GM20431 (cell line): ENCODE measurements around the gene CALML3.
"Not testable (repeated sequence)": the region's sequence is repeated elsewhere in the genome, so short reads cannot be mapped to it uniquely, and the experiment has no call there.

Experiments
- in situ Hi-C: fragments of 300-500 bp; cut with MseI, MboI; formaldehyde crosslinking; loops from one replicate; pipeline ENCODE4 v1.15.0; 2020; ENCODE audit warnings: low sequenced_read_pairs; ENCODE audit not compliant: unreplicated experiment

CALML3 gene

GRCh38 chr10:5551531-5552375 lies 27.0 kb downstream of the CALML3 start:
- in situ Hi-C loops, result no loop called here

- in situ Hi-C loops, result no loop called here
Measured at GRCh38 chr10:5552376-5553321, 27.9 kb downstream of the CALML3 start.

DNA sequence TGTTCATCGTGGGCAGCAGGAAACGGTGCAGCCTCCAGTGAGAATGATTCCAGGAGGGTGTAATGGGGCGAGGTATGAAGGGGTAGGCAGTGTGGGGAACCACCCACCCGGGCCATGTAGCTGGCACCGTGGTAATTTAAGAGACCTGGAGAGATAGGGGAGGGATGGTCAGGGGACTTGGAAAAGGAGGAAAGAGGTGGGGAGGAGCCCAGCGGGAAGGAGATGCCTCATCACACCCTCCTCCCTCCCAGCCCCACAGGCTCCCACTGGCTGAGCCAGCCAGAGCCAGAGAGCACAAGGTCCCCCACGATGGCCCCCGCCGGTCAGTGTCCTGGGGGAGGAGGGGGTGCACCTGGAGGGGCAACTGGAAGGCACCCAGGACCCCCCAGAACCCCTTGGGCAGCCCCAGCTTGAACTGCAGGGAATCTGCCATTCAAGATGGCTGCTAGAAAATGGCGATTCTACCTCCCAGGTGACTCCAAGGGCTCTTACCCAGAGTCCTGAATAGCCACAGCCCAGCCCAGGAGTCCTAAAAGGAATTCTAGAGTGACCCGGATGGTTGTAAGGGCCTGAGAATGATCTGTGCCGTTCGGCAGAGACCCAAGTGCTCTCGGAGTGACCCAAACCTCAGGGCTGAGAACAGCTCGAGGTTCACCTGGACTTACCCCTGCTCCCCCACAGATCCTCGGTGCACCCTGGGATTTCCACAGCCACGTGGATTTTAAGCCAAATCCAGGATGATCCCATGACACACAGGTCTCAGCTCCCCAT lies 28.8 kb downstream of the CALML3 start:
- in situ Hi-C loops, result no loop called here

DNA sequence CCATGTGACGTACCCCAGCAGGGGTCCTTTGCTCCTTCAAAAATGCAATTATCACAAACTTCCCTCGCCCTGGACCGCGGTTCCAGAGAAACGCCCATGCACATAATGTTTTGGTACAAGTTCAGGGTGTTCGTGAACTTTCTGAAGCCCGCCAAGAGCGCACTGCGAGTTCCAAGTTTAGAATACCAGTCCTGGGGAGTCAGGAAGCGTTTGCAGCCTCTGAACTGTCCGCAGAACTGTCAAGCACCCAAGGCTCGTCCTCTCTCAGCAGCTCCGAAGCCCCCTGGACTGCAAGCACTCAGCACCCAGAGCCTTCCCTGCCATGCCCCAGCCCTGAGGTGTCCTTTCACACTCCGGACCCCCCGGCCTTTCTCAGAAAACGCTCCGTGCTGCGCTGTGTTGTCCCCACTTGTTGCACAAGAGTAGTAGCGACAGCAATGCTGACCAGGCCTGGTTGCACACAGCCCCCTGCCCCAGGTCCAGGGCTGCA lies 30.3 kb downstream of the CALML3 start:
- in situ Hi-C loops, result no loop called here

DNA sequence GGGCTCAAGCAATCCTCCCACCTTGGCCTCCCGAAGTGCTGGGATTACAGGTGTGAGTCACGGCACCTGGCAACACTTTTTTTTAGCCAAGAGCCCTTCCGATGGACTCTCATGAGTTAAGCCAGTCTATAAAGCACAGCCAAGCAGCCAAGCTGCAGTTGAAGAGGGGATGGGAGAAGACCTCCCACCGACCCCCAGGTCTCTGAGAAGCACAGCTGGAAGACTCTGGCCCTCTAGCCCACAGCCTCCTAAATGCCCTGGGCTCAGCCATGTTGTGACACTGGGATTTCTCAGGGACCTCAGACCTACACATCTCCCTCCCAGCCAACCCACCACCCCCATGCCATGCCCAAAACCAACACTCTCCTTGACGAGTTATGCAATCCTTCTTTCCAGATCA lies 31.1 kb downstream of the CALML3 start:
- in situ Hi-C loops, result no loop called here

DNA sequence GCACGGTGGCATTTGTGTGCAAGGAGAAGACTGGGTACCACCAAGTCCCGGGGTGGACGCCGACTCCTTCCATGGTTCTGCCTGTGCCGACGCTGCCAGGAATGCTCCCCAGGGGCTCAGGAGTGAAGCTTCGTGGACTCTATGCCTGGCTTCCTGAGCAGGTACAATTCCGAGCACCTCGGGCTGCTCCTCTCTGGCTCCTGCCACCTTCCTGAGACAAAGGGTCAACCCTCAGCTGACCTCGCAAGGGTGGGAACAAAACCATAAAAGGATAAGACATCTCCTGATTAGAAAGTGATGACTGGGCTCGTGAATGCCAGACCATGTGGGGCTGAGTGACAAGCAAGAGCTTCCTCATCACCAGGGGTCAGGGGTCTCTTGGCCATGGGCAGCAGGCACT lies 31.8 kb downstream of the CALML3 start:
- in situ Hi-C loops, result no loop called here

GRCh38 chr10:5557040-5557721 lies 32.4 kb downstream of the CALML3 start:
- in situ Hi-C loops, result no loop called here

GRCh38 chr10:5557799-5558771 lies 33.3 kb downstream of the CALML3 start:
- in situ Hi-C loops, result no loop called here

DNA sequence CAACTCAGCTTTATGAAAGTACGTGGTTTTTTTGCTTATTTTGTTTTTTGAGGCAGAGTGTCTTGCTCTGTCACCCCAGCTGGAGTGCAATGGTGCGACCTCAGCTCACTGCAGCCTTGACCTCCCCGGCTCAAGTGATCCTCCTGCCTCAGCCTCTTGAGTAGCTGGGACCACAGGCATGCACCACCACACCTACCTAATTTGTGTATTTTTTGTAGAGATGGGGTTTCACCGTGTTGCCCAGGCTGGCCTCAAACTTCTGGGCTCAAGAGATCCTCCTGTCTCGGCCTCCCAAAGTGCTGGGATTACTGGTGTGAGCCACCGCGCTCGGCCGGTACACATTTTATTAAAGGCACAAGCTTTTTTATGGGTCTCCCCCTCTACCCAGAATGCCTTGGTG lies 34.3 kb downstream of the CALML3 start:
- in situ Hi-C loops, result not testable (repeated sequence)

GRCh38 chr10:5559642-5560141 lies 34.9 kb downstream of the CALML3 start:
- in situ Hi-C loops, result no loop called here

GRCh38 chr10:5560142-5560816 lies 35.5 kb downstream of the CALML3 start:
- in situ Hi-C loops, result no loop called here

DNA sequence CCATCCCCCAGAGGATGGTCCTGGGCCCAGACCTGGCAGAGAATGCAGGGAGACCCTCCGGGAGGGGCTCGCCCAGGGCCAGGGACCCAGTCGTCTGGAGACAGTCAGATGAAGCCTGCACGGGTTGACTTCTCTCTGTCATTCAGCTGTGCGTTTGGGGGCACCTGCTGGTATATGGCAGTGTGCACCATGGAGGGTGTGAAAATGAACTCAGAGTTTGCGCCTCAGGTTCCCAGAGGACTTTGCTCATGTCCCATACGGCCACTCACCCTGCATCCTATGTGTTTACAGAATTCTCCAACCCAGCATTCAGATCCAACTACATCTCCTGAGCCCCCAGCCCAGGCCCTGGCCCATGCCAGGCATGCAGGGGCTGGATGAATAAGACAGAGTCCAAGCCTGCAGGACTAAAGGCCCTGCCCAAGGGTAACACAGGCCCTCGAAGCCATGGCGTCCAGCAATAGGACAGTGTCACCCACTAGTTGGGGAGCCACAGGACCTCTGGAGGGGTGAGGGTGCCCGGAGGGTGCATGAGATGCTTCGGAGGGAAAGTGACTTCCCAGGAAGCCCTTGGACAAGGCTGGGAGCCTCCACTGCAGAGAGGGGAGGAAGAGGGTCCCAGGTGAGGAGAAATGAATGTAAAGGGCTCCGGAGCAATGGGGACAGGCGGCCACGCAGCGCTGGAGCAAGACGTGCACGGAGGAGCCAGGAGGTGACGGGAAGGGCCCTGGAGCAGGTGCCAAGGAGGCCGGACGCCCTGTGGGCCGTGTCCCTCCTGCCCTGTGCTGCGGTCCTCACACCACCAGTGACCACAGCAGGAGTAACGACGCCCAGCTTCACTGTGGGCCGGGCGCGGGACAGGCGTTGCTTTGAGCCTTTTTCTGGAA lies 36.3 kb downstream of the CALML3 start:
- in situ Hi-C loops, result no loop called here

GRCh38 chr10:5561704-5562645 lies 37.2 kb downstream of the CALML3 start:
- in situ Hi-C loops, result no loop called here

GRCh38 chr10:5563321-5563961 lies 38.7 kb downstream of the CALML3 start:
- in situ Hi-C loops, result no loop called here

DNA sequence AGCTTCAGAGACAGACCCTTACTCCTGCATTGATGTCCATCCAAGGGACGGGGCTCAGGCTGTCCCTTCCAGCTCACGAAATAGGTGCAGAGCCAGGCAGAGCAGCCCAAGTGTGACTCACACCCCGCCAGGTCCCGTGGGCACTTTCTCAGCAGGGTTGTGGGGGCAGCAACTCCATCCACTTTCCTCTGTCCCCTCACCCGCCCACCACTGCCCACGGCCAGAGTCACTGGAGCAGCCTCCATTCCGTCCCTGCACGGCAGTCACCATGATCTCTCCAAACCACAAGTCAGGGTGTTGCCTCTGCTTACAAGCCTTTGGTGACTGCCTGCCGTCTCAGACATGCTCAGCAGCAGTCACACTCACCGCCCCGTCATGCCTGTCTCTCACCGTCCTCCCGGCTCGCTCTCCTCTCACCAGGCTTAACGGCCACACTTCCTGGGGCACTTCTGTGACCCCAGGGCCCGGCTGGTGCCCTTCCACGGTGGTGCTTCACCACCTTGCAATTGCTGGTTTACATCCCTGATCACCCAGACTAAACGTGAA lies 39.3 kb downstream of the CALML3 start:
- in situ Hi-C loops, result no loop called here
